GM12878 (cell line): ENCODE results near the gene FAAP100. TPM values are rescaled to one million over a fixed set of nuclear protein-coding genes. Genes with fewer than 3 reads are reported as not detected.

Experiments used
- ATAC-seq: fragments of 200-7000 bp; cut with Tn5 transposase; 3 replicates; pipeline ENCODE4 v1.9.1; 2020; ENCODE audit warnings: mild to moderate bottlenecking, moderate library complexity
- BruUV-seq: library from RNA; stranded (reverse); fragments of 400-500 nt; replicated peaks from 2 replicates; lab custom pipeline; 2021; lab: Mats Ljungman, UMichigan
- CTCF ChIA-PET: fragments of 300-600 bp; sonication (Branson Sonifier 250); formaldehyde crosslinking; extraction: SDS; loops from one replicate; lab custom pipeline; 2021; ENCODE audit warnings: inconsistent platforms; lab: Yijun Ruan, JAX
- POLR2A ChIA-PET: fragments of 350-600 bp; formaldehyde crosslinking; extraction: SDS; loops from one replicate; lab custom pipeline; 2021; ENCODE audit warnings: inconsistent platforms; lab: Charles Lee
- RAD21 ChIA-PET: fragments of 300-600 bp; sonication (Branson Sonifier 250); formaldehyde crosslinking; loops from one replicate; lab custom pipeline; 2023; ENCODE audit warnings: antibody characterized with exemption; ENCODE audit not compliant: unreplicated experiment; lab: Charles Lee
- SMC1A ChIA-PET: fragments of 300-600 bp; sonication (Branson Sonifier 250); formaldehyde crosslinking; loops from one replicate; lab custom pipeline; 2023; ENCODE audit not compliant: unreplicated experiment, uncharacterized antibody; lab: Charles Lee
- DNase-seq: peaks from one replicate; pipeline ENCODE4 v3.0.0-alpha.2; 2011; ENCODE audit warnings: low read depth, low spot score
- FAIRE-seq: peaks from 3 replicates; lab custom pipeline; 2011; peaks lifted over from hg19 to GRCh38; lab: Jason Lieb, UNC
- H2AFZ ChIP-seq: 2 replicates; pipeline ENCODE4 v1.6.0; 2011; ENCODE audit warnings: low read depth, low read length, control low read depth; ENCODE audit not compliant: control insufficient read depth
- H3K27ac ChIP-seq: 2 replicates; pipeline ENCODE4 v1.5.1; 2011; ENCODE audit warnings: control low read depth; ENCODE audit not compliant: control insufficient read depth, insufficient read depth
- H3K27me3 ChIP-seq, 2 experiments: replicated peaks in 1 of 2; 2 replicates each; pipeline versions ENCODE4 v1.6.0 to v1.6.1; 2011; ENCODE audit warnings: low read length in 1 of 2; ENCODE audit not compliant: control insufficient read depth in 2 of 2, insufficient read depth in 2 of 2
- H3K36me3 ChIP-seq, 2 experiments: 2 replicates each; pipeline ENCODE4 v1.5.1; 2011; ENCODE audit warnings: low read length in 1 of 2; ENCODE audit not compliant: control insufficient read depth in 2 of 2, insufficient read depth in 2 of 2
- H3K4me1 ChIP-seq: 2 replicates; pipeline ENCODE4 v1.6.1; 2011; ENCODE audit warnings: mild to moderate bottlenecking, low read length, moderate library complexity, mixed read lengths; ENCODE audit not compliant: control insufficient read depth, insufficient read depth
- H3K4me2 ChIP-seq: 2 replicates; pipeline ENCODE4 v1.6.0; 2011; ENCODE audit warnings: control low read depth; ENCODE audit not compliant: control insufficient read depth, insufficient read depth
- H3K4me3 ChIP-seq: fragments of 200-600 bp; sonication (generic); 2 replicates; pipeline ENCODE4 v1.5.1; 2016
- H3K79me2 ChIP-seq: 2 replicates; pipeline ENCODE4 v1.6.0; 2011; ENCODE audit warnings: low read length; ENCODE audit not compliant: control insufficient read depth, insufficient read depth
- H3K9ac ChIP-seq: 2 replicates; pipeline ENCODE4 v1.8.0; 2011; ENCODE audit warnings: low read length, control low read depth, mixed read lengths; ENCODE audit not compliant: control insufficient read depth, insufficient read depth
- H3K9me3 ChIP-seq: replicated peaks from 3 replicates; pipeline ENCODE4 v1.5.1; 2011; ENCODE audit warnings: mild to moderate bottlenecking, low read length; ENCODE audit not compliant: control insufficient read depth, insufficient read depth
- H4K20me1 ChIP-seq: 2 replicates; pipeline ENCODE4 v1.6.0; 2011; ENCODE audit not compliant: control insufficient read depth, insufficient read depth
- BCLAF1 ChIP-seq: fragments of 450-650 bp; IDR thresholded peaks from 2 replicates; pipeline ENCODE4 v1.6.1; 2017; ENCODE audit warnings: antibody characterized with exemption, mild to moderate bottlenecking, moderate library complexity
- HDAC6 ChIP-seq: fragments of 200-600 bp; sonication (generic); IDR thresholded peaks from one replicate; pipeline ENCODE4 v1.8.0; 2017; ENCODE audit warnings: antibody characterized with exemption; ENCODE audit not compliant: unreplicated experiment
- MYC ChIP-seq: IDR thresholded peaks from 2 replicates; pipeline ENCODE4 v1.6.1; 2011; ENCODE audit warnings: mild to moderate bottlenecking, low read length, moderate library complexity, inconsistent platforms; ENCODE audit not compliant: insufficient read depth, insufficient replicate concordance, insufficient read length, severe bottlenecking
- PAX5 ChIP-seq: IDR thresholded peaks from 2 replicates; pipeline ENCODE4 v1.6.1; 2011; ENCODE audit warnings: low read depth, low read length, borderline replicate concordance
- POLR2A ChIP-seq: IDR thresholded peaks from 2 replicates; pipeline ENCODE4 v1.6.1; 2011; ENCODE audit warnings: low read depth, mild to moderate bottlenecking, low read length
- POLR2AphosphoS2 ChIP-seq: IDR thresholded peaks from 2 replicates; pipeline ENCODE4 v1.6.1; 2011; ENCODE audit warnings: low read depth, mild to moderate bottlenecking, low read length, improper control_type of control experiment, moderate library complexity
- RELA ChIP-seq: fragments of 450-650 bp; IDR thresholded peaks from 2 replicates; pipeline ENCODE4 v1.8.0; 2014; ENCODE audit warnings: borderline replicate concordance; ENCODE audit not compliant: partially characterized antibody
- SIX5 ChIP-seq: IDR thresholded peaks from 2 replicates; pipeline ENCODE4 v1.6.1; 2011; ENCODE audit warnings: mild to moderate bottlenecking, low read depth, low read length, moderate library complexity; ENCODE audit not compliant: severe bottlenecking
- WGBS: methylation state at CpG from one replicate; pipeline ENCODE4 v1.1.6; 2016; ENCODE audit warnings: low lambda C conversion rate; ENCODE audit not compliant: insufficient replicate concordance, insufficient coverage; ENCODE audit errors: missing lambda C conversion rate; 5-methylcytosine and 5-hydroxymethylcytosine counted together
- in situ Hi-C: fragments of 300-500 bp; cut with MboI; formaldehyde crosslinking; loops from 9 replicates; pipeline ENCODE4 v1.14.3; 2018; ENCODE audit warnings: mixed read lengths
- intact Hi-C: fragments of 100-400 bp; cut with micrococcal nuclease; formaldehyde crosslinking; loops from one replicate; pipeline ENCODE4 v1.14.2; 2022; ENCODE audit not compliant: unreplicated experiment
- polyA plus RNA-seq, 11 experiments: library from polyadenylated mRNA; depleted of rRNA in 4 of 11; unstranded in 6 of 11; stranded (reverse) in 5 of 11; fragments of >200 nt; fragmentation: Nextera tagmentation in 4 of 11; fragmentation: Illumina TruSeq in 1 of 11; extraction: Ambion mirVana in 4 of 11; extraction: Trizol in 1 of 11; gene quantifications; 1 replicate in 1 of 11; 2 replicates in 10 of 11; pipeline versions ENCODE4 v1.2.1 to v1.2.3, GENCODE V29; 2011 to 2016; ENCODE audit warnings: inconsistent platforms in 2 of 11, missing spikeins in 2 of 11, low read depth in 1 of 11
- total RNA-seq, 4 experiments: library from RNA; depleted of rRNA in 3 of 4; stranded (reverse); fragments of >200 nt in 3 of 4; fragmentation: Illumina TruSeq in 1 of 4; extraction: Trizol in 1 of 4; gene quantifications; 2 replicates each; pipeline versions ENCODE4 v1.2.1 to v1.2.3, GENCODE V29; 2013 to 2021

The FAAP100 gene
- total and polyA plus RNA-seq, 10 of the 15 experiments (the other 5 are each of a cell fraction or from before 2014, with no cell fraction given): 0.11 to 46.2 (median 17.1) TPM

GRCh38 chr17:81536299-81537290 lies 15.6 kb downstream of the FAAP100 start (continued):
- TF ChIP-seq BCLAF1 (no peak), MYC (no peak), HDAC6 (no peak), RELA (no peak), POLR2AphosphoS2 (peak; percentile 45; the same call in 1 of the 2 replicates)
- TF ChIP-seq, all 136 proteins: peak for 3

GRCh38 chr17:81535480-81536298 lies 16.5 kb downstream of the FAAP100 start:
- TF ChIP-seq POLR2A (peak; percentile 0), PAX5 (no peak), SIX5 (no peak)
- TF ChIP-seq, all 136 proteins: peak for 1
- Histone ChIP-seq H3K4me2 (no peak overlapping the region), H3K4me1 (no peaks in the 10 kb centered on the region), H2AFZ (no peak overlapping the region), H3K27me3 (no peaks in the 10 kb centered on the region; a peak in 2 of 4 replicates), H3K9ac (no peak overlapping the region), H3K4me3 (no peak overlapping the region), H3K79me2 (no peaks in the 10 kb centered on the region), H3K27ac (no peak overlapping the region), H3K36me3 (peaks cover 0 to 3% of the 10 kb centered on the region in 2 experiments; a peak in 2 of 4 replicates), H3K9me3 (no peaks in the 10 kb centered on the region), H4K20me1 (no peaks in the 10 kb centered on the region)
- intact Hi-C loops (no loop called here), in situ Hi-C loops (no loop called here)
- ChIA-PET SMC1A (no interaction called here), POLR2A (no interaction called here), RAD21 (no interaction called here), CTCF (interaction anchor here (1.3 kb wide), 1 partner anchor 51 kb away, joined by 3 read pairs; no protein-coding TSS in a partner anchor)
- BruUV-seq: no TSS peak
- whole genome bisulfite sequencing: 76% methylated on average over 12 of the region's 13 CpGs
- no peak for ATAC-seq
- DNase-seq: no peak
- no peak for FAIRE-seq
